Suprapubic skin (tissue), 4 donors: ENCODE data around the gene CHST8.

ENCODE experiments used
- EP300 ChIP-seq: sonication (generic); formaldehyde crosslinking; IDR thresholded peaks from one replicate; pipeline ENCODE4 v1.6.1; 2017; ENCODE audit warnings: antibody characterized with exemption
- POLR2A ChIP-seq, 2 donors: fragments of 450-650 bp; IDR thresholded peaks; one replicate each; pipeline ENCODE4 v1.6.1; 2017; ENCODE audit warnings: antibody characterized with exemption in 2 of 2, mild to moderate bottlenecking in 2 of 2, moderate library complexity in 2 of 2
- POLR2AphosphoS5 ChIP-seq, 3 donors: sonication (generic); formaldehyde crosslinking; IDR thresholded peaks; one replicate each; pipeline ENCODE4 v1.6.1; 2017; ENCODE audit warnings: antibody characterized with exemption in 3 of 3
- TF ChIP-seq, protein P1 (sequence below), 2 donors: fragments of 200-600 bp in 1 of 2; fragments of 450-650 bp in 1 of 2; sonication (generic) in 1 of 2; IDR thresholded peaks; one replicate each; pipeline ENCODE4 v1.5.1; 2016 to 2019; ENCODE audit warnings: antibody characterized with exemption in 2 of 2, mild to moderate bottlenecking in 1 of 2, moderate library complexity in 1 of 2

- no peak for TF ChIP-seq POLR2A (IDR thresholded peaks at IDR 0.05)
- TF ChIP-seq, protein P1, sequence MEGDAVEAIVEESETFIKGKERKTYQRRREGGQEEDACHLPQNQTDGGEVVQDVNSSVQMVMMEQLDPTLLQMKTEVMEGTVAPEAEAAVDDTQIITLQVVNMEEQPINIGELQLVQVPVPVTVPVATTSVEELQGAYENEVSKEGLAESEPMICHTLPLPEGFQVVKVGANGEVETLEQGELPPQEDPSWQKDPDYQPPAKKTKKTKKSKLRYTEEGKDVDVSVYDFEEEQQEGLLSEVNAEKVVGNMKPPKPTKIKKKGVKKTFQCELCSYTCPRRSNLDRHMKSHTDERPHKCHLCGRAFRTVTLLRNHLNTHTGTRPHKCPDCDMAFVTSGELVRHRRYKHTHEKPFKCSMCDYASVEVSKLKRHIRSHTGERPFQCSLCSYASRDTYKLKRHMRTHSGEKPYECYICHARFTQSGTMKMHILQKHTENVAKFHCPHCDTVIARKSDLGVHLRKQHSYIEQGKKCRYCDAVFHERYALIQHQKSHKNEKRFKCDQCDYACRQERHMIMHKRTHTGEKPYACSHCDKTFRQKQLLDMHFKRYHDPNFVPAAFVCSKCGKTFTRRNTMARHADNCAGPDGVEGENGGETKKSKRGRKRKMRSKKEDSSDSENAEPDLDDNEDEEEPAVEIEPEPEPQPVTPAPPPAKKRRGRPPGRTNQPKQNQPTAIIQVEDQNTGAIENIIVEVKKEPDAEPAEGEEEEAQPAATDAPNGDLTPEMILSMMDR (IDR thresholded peaks at IDR 0.05): no peak
- no peak for TF ChIP-seq POLR2AphosphoS5 (IDR thresholded peaks at IDR 0.05)
- no peak for TF ChIP-seq EP300
Observed at GRCh38 chr19:33752018-33752800, 130.5 kb downstream of the CHST8 start.
